Measurements from ENCODE around the gene NAGK.
"Not testable (repeated sequence)": the region's sequence is repeated elsewhere in the genome, so short reads cannot be mapped to it uniquely, and the experiment has no call there.

NAGK gene

GRCh38 chr2:71068218-71069035 lies at the start of gene NAGK:
NAGK (plus strand) TSS chr2:71068648; CDS start chr2:71068684, 36 bp downstream.
- peak; percentile 96 to 97 (median 96) for DNase-seq (ENCODE audit: low read depth in 3 of 3)

GRCh38 chr2:71019989-71020388 lies 48.5 kb upstream of the NAGK start:
- not testable (repeated sequence) for DNase-seq (ENCODE audit: low read depth in 3 of 3)

GRCh38 chr2:71021394-71021793 lies 47.1 kb upstream of the NAGK start:
- not testable (repeated sequence) for DNase-seq (ENCODE audit: low read depth in 3 of 3)

GRCh38 chr2:71023553-71024243 lies 44.8 kb upstream of the NAGK start:
- DNase-seq (ENCODE audit: low read depth in 3 of 3): peak; percentile 34 to 67 (median 62)

GRCh38 chr2:71036296-71036695 lies 32.2 kb upstream of the NAGK start:
- DNase-seq (ENCODE audit: low read depth in 3 of 3): not testable (repeated sequence)

- no peak for DNase-seq (ENCODE audit: low read depth in 3 of 3)
These were observed 26.2 kb upstream of the NAGK start for GRCh38 chr2:71042287-71042686.

GRCh38 chr2:71043531-71044407 lies 24.7 kb upstream of the NAGK start:
- no peak for DNase-seq (ENCODE audit: low read depth in 3 of 3)

GRCh38 chr2:71045151-71045550 lies 23.3 kb upstream of the NAGK start:
- no peak for DNase-seq (ENCODE audit: low read depth in 3 of 3)

- DNase-seq (ENCODE audit: low read depth in 3 of 3): no peak
These were observed 22.4 kb upstream of the NAGK start for GRCh38 chr2:71045865-71046548.

- DNase-seq (ENCODE audit: low read depth in 3 of 3): no peak
These were observed 20.4 kb upstream of the NAGK start for GRCh38 chr2:71048096-71048495.

GRCh38 chr2:71049704-71050360 lies 18.6 kb upstream of the NAGK start:
- DNase-seq (ENCODE audit: low read depth in 3 of 3): peak in 2 of 3 experiments; percentile 45 to 53

GRCh38 chr2:71055206-71055740 lies 13.2 kb upstream of the NAGK start:
- DNase-seq (ENCODE audit: low read depth in 3 of 3): not testable (repeated sequence)

- no peak for DNase-seq (ENCODE audit: low read depth in 3 of 3)
These were observed 8.2 kb upstream of the NAGK start for GRCh38 chr2:71060211-71060610.

- DNase-seq (ENCODE audit: low read depth in 3 of 3): no peak
These were observed 7.6 kb upstream of the NAGK start for GRCh38 chr2:71060871-71061270.

- DNase-seq (ENCODE audit: low read depth in 3 of 3): no peak
These were observed 5.2 kb upstream of the NAGK start for GRCh38 chr2:71063216-71063615.

- DNase-seq (ENCODE audit: low read depth in 3 of 3): no peak
These were observed 4.3 kb upstream of the NAGK start for GRCh38 chr2:71064110-71064611.

- DNase-seq (ENCODE audit: low read depth in 3 of 3): no peak
These were observed 3.5 kb upstream of the NAGK start for GRCh38 chr2:71064754-71065621.

- no peak for DNase-seq (ENCODE audit: low read depth in 3 of 3)
These were observed 1.6 kb upstream of the NAGK start for GRCh38 chr2:71066856-71067255.

GRCh38 chr2:71067567-71068217 lies 756 bp upstream of the NAGK start:
- peak in 2 of 3 experiments; percentile 2 to 16 for DNase-seq (ENCODE audit: low read depth in 3 of 3)

All from stimulated activated CD4-positive, alpha-beta T cell treated with anti-CD3 and anti-CD28 coated beads, TNF-alpha, amount 100 ng/mL, for 4 hours (primary cell).